GM21717 (cell line): ENCODE measurements around the gene CLTCL1.

ENCODE experiments used
- ATAC-seq: cut with Tn5 transposase; IDR thresholded peaks from one replicate; pipeline ENCODE4 v1.9.1; 2021; ENCODE audit warnings: mild to moderate bottlenecking, moderate library complexity; ENCODE audit not compliant: unreplicated experiment

CLTCL1 gene

DNA sequence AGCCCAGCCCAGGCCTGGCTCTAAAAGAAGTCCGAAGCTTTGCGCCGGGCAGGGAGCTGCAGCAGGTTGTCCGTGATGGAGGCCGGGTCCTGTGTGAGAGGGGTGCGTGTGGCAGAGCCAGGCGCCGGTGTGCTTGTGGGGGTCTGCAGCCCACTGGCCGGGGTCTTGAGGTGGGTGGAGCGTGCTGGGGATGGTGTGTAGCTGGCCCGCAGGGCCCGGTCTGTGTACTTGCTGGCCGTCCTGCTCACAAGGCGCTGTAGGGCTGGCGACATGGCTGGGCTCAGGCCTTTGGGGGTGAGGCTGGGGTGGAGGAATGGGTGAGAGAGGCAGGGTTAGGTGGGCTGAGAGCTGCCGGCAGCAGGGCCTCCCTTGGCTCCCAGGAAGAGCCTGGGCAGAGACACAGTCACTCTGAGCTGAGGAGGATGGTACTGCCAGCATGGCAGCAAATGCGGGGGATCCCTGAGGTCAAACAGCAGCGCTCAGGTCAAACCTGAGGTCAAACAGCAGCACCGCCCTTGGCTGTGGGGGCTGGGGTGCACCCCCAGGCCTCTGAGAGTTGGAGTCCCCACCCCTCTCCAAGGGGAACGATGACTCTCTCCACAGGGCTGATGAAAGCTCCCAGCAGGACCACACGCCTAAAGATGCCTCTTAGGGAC, 157.2 kb downstream of the CLTCL1 start:
- ATAC-seq, result no peak

DNA sequence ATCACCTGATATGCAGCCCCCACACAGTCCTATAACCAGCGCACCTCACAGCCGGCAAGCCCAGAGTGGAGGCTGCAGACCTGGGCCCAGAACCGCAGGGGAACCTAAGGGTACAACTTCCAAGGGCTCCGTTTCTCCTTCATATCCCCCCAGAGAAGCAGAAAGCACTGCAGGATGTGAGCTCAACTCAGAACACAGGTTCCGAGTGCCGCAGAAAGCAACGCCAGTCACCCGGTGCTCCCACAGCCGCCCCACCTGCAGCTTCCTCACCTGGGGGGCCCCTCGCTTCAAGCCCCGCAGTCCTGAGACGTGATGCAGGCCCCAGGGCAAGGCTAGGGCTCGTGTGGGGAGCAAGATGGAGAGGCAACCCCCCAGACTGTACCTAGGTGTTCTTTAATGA, 158.0 kb downstream of the CLTCL1 start:
- ATAC-seq, result no peak

DNA sequence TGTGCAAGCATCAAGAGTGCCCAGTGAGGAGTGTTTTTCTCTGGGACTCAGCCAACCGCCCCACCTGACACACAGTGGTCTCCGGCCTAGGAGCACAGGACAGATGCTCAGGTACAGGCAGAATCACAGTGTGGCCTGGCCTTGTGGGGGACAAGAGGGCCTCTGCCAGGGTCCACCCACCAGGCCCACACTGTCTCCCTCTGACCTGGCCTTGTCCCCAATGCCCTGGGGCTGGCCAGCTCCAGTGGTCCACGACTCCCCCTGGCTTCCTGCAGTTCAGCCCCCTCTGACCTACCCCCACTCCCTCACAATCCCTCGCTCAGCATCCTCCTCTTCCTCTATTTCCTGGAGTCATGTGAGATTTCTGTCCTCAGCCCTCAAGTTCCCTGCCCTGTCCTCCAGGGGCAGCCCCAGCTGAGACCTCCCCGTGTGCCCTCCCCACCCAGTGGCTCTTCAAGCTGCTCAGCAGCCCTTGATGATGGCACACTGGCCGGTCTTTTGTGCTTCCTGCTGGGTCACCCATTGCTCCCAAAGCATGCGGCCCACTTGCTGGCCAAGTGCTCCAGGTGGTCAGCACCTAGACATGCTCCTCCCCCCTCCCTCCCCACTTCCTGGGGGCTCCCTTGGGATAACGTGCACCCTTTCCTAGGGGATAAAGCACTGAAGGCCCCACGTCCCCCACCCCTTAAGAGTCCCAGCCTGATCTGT, 158.7 kb downstream of the CLTCL1 start:
- ATAC-seq, result no peak

DNA sequence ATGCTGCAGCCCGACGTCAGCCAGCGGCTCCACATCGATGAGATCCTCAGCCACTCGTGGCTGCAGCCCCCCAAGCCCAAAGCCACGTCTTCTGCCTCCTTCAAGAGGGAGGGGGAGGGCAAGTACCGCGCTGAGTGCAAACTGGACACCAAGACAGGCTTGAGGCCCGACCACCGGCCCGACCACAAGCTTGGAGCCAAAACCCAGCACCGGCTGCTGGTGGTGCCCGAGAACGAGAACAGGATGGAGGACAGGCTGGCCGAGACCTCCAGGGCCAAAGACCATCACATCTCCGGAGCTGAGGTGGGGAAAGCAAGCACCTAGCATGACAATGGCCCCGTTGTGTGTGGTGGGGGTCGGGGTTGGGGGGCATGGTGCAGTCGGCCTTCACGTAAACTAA, 159.4 kb downstream of the CLTCL1 start:
- no peak for ATAC-seq

DNA sequence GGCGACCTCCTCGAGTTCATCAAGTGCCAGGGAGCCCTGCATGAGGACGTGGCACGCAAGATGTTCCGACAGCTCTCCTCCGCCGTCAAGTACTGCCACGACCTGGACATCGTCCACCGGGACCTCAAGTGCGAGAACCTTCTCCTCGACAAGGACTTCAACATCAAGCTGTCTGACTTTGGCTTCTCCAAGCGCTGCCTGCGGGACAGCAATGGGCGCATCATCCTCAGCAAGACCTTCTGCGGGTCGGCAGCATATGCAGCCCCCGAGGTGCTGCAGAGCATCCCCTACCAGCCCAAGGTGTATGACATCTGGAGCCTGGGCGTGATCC, 159.9 kb downstream of the CLTCL1 start:
- no peak for ATAC-seq

DNA sequence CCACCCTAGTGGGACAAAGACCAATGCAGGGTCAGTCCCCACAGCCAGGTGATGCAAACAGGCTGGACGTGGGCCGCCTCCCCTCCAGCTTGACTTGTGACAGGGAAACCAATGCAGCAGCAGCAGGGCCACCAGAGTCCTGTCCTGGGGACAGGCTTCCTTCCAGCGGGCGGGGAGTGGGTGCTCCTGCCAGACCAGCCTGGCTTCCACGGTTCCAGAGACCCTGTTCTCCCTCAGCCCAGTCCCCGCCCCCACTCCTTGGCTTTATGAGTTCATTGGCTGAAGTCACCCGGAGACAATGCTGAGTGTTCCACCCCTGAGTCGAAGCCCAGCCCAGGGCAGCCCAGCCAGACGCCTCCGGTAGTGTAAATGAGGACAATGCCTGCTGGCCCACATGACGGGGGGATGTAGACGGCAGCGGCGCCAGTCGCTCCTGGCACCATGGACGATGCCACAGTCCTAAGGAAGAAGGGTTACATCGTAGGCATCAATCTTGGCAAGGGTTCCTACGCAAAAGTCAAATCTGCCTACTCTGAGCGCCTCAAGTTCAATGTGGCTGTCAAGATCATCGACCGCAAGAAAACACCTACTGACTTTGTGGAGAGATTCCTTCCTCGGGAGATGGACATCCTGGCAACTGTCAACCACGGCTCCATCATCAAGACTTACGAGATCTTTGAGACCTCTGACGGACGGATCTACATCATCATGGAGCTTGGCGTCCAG, 160.4 kb downstream of the CLTCL1 start, which contains the start of gene TSSK2:
TSSK2 (plus strand) TSS at position 350 of the 726 bp plus-strand sequence; CDS start at position 442, 92 bp downstream.
- ATAC-seq, result no peak

DNA sequence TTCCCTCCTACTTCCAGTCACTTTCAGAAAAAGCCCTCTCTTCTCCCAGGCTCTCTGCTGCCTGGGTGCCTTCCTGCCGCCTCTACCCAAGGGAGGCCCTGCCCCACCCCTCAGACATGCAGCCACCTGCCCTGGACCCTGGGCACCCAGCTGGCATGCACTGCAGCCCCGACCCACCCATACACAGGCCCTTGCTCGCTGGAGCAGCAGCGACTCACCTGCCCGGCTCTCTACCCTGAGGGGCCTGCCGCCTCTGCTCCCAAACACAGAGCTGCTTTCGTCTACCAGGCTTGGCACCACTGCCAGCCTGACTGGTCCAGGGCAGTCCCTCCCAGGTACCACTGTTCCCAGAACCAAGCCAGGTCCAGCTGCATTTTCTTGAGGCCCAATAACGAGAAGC, 161.6 kb downstream of the CLTCL1 start:
- ATAC-seq, result no peak
